ENCODE data around the gene HECW1. TPM values are rescaled to one million over a fixed set of nuclear protein-coding genes. Genes with fewer than 3 reads are reported as not detected.
"Not testable (repeated sequence)": the region's sequence is repeated elsewhere in the genome, so short reads cannot be mapped to it uniquely, and the experiment has no call there.

Gene HECW1
- total RNA-seq, 2 experiments from 2014 or later: not detected

DNA sequence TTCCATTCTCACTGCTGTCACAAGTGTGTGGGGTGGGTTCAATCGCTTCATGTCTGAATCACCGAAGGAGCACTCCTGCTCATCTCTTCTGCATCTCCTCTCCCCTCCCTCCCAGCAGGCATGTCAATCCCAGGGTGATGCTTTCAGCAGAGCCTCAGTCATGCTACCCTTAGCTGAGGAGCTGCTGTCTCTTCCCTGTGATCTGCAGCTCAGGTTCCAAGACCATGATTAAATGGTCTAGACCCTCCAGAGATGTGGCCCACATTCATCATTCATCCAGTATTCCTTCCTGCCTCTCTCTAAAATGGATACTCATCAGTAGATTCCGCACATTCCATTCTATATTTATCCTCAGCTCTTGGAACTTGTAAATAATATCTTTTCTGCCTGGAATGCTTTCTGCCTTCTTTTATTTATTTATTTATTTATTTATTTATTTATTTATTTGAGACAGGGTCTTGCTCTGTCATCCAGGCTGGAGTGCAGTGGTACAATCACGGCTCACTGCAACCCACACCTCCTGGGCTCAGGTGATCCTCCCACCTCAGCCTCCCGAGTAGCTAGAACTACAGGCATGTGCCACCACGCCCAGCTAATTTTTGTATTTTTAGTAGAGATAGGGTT is 24.8 kb downstream of the HECW1 start:
- intact Hi-C loops (cut with micrococcal nuclease); H3K4me3 Mint-ChIP-seq; H3K27ac Mint-ChIP-seq; H3K9me3 Mint-ChIP-seq; CTCF ChIA-PET; H3K36me3 Mint-ChIP-seq; DNase-seq; H3K4me1 Mint-ChIP-seq (ENCODE audit: low read depth); POLR2A ChIA-PET: not testable (repeated sequence)
- peaks cover 14% of the 10 kb centered on the region for H3K27me3 Mint-ChIP-seq

DNA sequence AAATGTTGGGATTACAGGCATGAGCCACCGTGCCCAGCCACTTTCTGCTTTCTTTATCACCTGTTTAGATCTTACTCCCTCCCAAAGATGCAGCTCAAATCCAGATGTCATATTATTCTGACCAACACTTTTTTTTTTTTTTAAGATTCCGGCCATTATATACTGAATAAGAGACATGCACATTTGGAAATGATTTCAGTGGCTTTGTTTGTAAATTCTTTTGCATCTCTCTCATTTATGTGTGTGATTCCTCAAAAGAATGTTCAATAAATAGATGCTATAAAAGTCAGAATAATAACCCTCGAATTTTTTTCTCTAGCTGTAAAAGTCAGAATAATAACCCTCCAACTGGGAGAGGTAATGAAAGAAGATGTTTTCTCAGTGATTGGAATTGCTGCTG is 25.4 kb downstream of the HECW1 start:
- Mint-ChIP-seq H3K4me3 (no peak overlapping the region), H3K27me3 (peaks cover 14% of the 10 kb centered on the region), H3K4me1 (ENCODE audit: low read depth) (no peaks in the 10 kb centered on the region), H3K27ac (no peak overlapping the region), H3K9me3 (no peaks in the 10 kb centered on the region), H3K36me3 (no peaks in the 10 kb centered on the region)
- intact Hi-C loops (cut with micrococcal nuclease): no loop called here
- POLR2A ChIA-PET: no interaction called here
- CTCF ChIA-PET: no interaction called here
- DNase-seq: no peak

GRCh38 chr7:43138710-43139109 is 26.3 kb downstream of the HECW1 start:
- no peak for DNase-seq
- Mint-ChIP-seq H3K4me3 (no peak overlapping the region), H3K27ac (no peak overlapping the region), H3K4me1 (ENCODE audit: low read depth) (no peaks in the 10 kb centered on the region), H3K9me3 (no peaks in the 10 kb centered on the region), H3K27me3 (peaks cover 14% of the 10 kb centered on the region), H3K36me3 (no peaks in the 10 kb centered on the region)
- CTCF ChIA-PET: no interaction called here
- POLR2A ChIA-PET: no interaction called here
- intact Hi-C loops (cut with micrococcal nuclease): no loop called here

DNA sequence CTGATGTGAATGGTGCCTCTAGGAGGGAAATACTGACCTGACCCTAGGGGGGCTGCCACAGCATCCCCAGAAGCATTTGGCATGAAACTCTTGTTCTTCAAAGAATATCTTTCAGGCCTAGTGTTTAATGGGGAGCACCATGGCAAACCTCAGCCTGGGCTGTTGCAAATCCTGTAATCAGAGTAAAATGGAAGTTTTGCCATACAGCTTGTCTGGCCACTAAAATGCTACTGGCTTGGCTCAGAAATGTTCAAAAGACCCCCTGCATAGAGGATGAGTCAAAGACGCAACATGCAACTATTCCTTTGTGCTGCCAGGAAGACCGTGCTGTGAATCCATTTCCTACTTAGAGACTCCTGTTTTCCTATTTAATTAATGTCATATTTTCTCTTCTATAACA is 26.7 kb downstream of the HECW1 start:
- Mint-ChIP-seq H3K36me3 (no peaks in the 10 kb centered on the region), H3K27ac (no peak overlapping the region), H3K4me1 (ENCODE audit: low read depth) (no peaks in the 10 kb centered on the region), H3K4me3 (no peak overlapping the region), H3K9me3 (no peaks in the 10 kb centered on the region), H3K27me3 (peaks cover 16% of the 10 kb centered on the region)
- POLR2A ChIA-PET: no interaction called here
- intact Hi-C loops (cut with micrococcal nuclease): no loop called here
- DNase-seq: no peak
- CTCF ChIA-PET: no interaction called here

- Mint-ChIP-seq H3K9me3 (no peaks in the 10 kb centered on the region), H3K36me3 (no peaks in the 10 kb centered on the region), H3K27ac (no peak overlapping the region), H3K4me3 (no peak overlapping the region), H3K4me1 (ENCODE audit: low read depth) (no peaks in the 10 kb centered on the region), H3K27me3 (peaks cover 18% of the 10 kb centered on the region)
- DNase-seq: no peak
- ChIA-PET POLR2A (no interaction called here), CTCF (no interaction called here)
- intact Hi-C loops (cut with micrococcal nuclease): no loop called here
These were observed 27.7 kb downstream of the HECW1 start for GRCh38 chr7:43140186-43140585.

- DNase-seq: no peak
- no peak overlapping the region for H3K27ac Mint-ChIP-seq
- intact Hi-C loops (cut with micrococcal nuclease): no loop called here
- H3K9me3 Mint-ChIP-seq: no peaks in the 10 kb centered on the region
- H3K27me3 Mint-ChIP-seq: peaks cover 20% of the 10 kb centered on the region
- no peaks in the 10 kb centered on the region for H3K4me1 Mint-ChIP-seq (ENCODE audit: low read depth)
- H3K36me3 Mint-ChIP-seq: no peaks in the 10 kb centered on the region
- CTCF ChIA-PET: no interaction called here
- H3K4me3 Mint-ChIP-seq: no peak overlapping the region
- POLR2A ChIA-PET: no interaction called here
These were observed 28.6 kb downstream of the HECW1 start for GRCh38 chr7:43141091-43141490.

GRCh38 chr7:43142703-43143102 is 30.3 kb downstream of the HECW1 start:
- Mint-ChIP-seq H3K9me3 (no peaks in the 10 kb centered on the region), H3K27ac (no peak overlapping the region), H3K27me3 (peaks cover 20% of the 10 kb centered on the region), H3K4me1 (ENCODE audit: low read depth) (no peaks in the 10 kb centered on the region), H3K36me3 (no peaks in the 10 kb centered on the region), H3K4me3 (no peak overlapping the region)
- POLR2A ChIA-PET: no interaction called here
- intact Hi-C loops (cut with micrococcal nuclease): no loop called here
- CTCF ChIA-PET: no interaction called here
- no peak for DNase-seq

DNA sequence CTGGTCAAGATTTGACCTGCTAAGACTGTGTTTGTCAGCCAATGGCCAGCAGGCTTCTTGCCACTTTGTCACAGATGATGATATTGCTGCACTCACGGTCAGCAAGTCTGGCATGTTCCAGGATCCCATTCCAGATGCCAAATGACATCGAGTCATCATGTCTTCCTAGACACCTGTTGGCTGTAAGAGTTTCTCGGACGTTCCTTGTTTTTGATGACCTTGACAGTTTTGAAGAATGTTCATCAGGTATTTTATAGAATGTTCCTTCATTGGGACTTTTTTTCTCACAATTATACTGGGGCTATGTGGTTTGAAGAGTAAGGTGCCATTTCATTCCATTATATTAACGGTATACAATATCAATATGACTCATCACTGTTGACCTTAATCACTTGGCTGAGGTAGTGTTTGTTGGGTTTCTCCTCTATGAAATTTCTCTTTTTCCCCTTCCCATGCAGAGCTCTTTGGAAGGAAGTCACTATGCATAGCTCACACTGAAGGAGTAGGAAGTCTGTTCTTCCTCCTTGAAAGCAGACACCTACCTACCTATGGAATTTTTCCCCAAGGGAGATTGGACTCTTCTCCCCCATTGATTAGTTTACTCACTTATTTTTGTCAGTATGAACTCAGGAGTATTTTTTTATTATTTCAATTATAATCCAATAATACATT is 31.6 kb downstream of the HECW1 start:
- CTCF ChIA-PET: no interaction called here
- Mint-ChIP-seq H3K9me3 (no peaks in the 10 kb centered on the region), H3K4me3 (no peak overlapping the region), H3K36me3 (no peaks in the 10 kb centered on the region), H3K4me1 (ENCODE audit: low read depth) (no peaks in the 10 kb centered on the region), H3K27me3 (peaks cover 19% of the 10 kb centered on the region), H3K27ac (no peak overlapping the region)
- intact Hi-C loops (cut with micrococcal nuclease): no loop called here
- DNase-seq: no peak
- POLR2A ChIA-PET: no interaction called here

- ChIA-PET POLR2A (no interaction called here), CTCF (interaction anchor here (1.8 kb wide), 1 partner anchor 207 kb away, joined by 4 read pairs; no protein-coding TSS in a partner anchor)
- H3K9me3 Mint-ChIP-seq: no peaks in the 10 kb centered on the region
These were observed 35.8 kb downstream of the HECW1 start for GRCh38 chr7:43148161-43148731.

DNA sequence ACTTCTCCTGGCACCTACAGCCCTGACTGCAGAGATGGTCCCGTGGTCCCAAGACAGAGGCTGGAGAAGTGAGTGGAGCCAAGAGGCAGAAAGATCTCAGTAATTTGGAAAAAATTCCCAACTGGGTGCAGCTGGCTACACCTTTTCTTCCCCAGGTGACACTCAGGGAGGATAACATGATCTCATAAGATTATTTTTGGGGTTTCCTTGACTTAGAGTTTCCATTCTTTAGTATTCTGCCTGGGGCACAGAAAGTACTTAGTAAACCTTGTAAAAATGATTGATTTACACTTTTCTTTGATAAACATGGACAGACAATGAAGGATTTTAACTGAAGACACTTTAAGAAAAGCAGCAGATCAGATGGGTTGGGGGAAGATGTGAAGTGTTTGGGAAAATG is 38.6 kb downstream of the HECW1 start:
- Mint-ChIP-seq H3K36me3 (no peaks in the 10 kb centered on the region), H3K4me3 (no peak overlapping the region), H3K27ac (no peak overlapping the region), H3K9me3 (no peaks in the 10 kb centered on the region), H3K27me3 (peaks cover 9% of the 10 kb centered on the region), H3K4me1 (ENCODE audit: low read depth) (no peaks in the 10 kb centered on the region)
- intact Hi-C loops (cut with micrococcal nuclease): no loop called here
- no peak for DNase-seq
- ChIA-PET CTCF (no interaction called here), POLR2A (no interaction called here)

More at GRCh38 chr7:43148161-43148731, 35.8 kb downstream of the HECW1 start:
- DNase-seq: no peak
- no peaks in the 10 kb centered on the region for H3K36me3 Mint-ChIP-seq
- H3K4me1 Mint-ChIP-seq (ENCODE audit: low read depth): no peaks in the 10 kb centered on the region
- H3K4me3 Mint-ChIP-seq: no peak overlapping the region
- no peak overlapping the region for H3K27ac Mint-ChIP-seq
- H3K27me3 Mint-ChIP-seq: peaks cover 17% of the 10 kb centered on the region
- intact Hi-C loops (cut with micrococcal nuclease): no loop called here

GRCh38 chr7:43152696-43153095 is 40.2 kb downstream of the HECW1 start:
- Mint-ChIP-seq H3K4me1 (ENCODE audit: low read depth) (no peaks in the 10 kb centered on the region), H3K4me3 (no peak overlapping the region), H3K27ac (no peak overlapping the region), H3K36me3 (no peaks in the 10 kb centered on the region), H3K9me3 (no peaks in the 10 kb centered on the region), H3K27me3 (peaks cover 2% of the 10 kb centered on the region)
- intact Hi-C loops (cut with micrococcal nuclease): no loop called here
- CTCF ChIA-PET: interaction anchor here (1.1 kb wide), 1 partner anchor 45 kb away, joined by 3 read pairs; no protein-coding TSS in a partner anchor
- DNase-seq: no peak
- POLR2A ChIA-PET: no interaction called here

GRCh38 chr7:43155636-43156035 is 43.2 kb downstream of the HECW1 start:
- intact Hi-C loops (cut with micrococcal nuclease): no loop called here
- no peaks in the 10 kb centered on the region for H3K36me3 Mint-ChIP-seq
- H3K4me1 Mint-ChIP-seq (ENCODE audit: low read depth): no peaks in the 10 kb centered on the region

DNA sequence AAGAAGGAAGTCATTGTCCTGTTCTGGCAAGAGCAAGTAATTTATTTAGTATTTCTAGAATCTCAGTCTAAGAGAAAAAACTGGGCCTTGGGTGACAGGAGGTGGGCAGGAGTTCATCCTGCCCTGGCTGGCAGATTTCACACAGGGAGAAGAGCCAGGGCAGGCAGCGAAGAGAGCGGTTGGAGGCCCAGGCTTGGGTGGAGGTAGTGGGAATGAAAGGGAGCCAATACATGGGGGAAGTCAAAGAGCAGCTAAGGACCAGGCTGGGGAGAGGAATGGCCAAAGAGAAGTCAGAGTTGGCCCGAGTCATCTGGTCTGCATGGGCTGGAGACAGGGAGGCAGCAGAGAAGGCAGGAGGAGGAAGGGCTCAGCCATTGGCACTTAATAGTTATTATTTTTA is 51.4 kb downstream of the HECW1 start:
- ChIA-PET POLR2A (no interaction called here), CTCF (no interaction called here)
- H3K4me3 Mint-ChIP-seq: no peak overlapping the region
- no peaks in the 10 kb centered on the region for H3K36me3 Mint-ChIP-seq
- H3K4me1 Mint-ChIP-seq (ENCODE audit: low read depth): no peaks in the 10 kb centered on the region
- H3K27me3 Mint-ChIP-seq: peaks cover 6% of the 10 kb centered on the region
- DNase-seq: no peak
- H3K9me3 Mint-ChIP-seq: no peaks in the 10 kb centered on the region
- intact Hi-C loops (cut with micrococcal nuclease): no loop called here
- no peak overlapping the region for H3K27ac Mint-ChIP-seq

More at GRCh38 chr7:43155636-43156035, 43.2 kb downstream of the HECW1 start:
- Mint-ChIP-seq H3K9me3 (no peaks in the 10 kb centered on the region), H3K4me3 (no peak overlapping the region), H3K27ac (no peak overlapping the region), H3K27me3 (peaks cover 2% of the 10 kb centered on the region)
- ChIA-PET POLR2A (no interaction called here), CTCF (no interaction called here)
- no peak for DNase-seq
